ENCODE data around the gene SDC3.

Gene SDC3

GRCh38 chr1:30883389-30884172 is 25.0 kb downstream of the SDC3 start:
- H3K9me3 ChIP-seq (ENCODE audit: insufficient read depth, low read depth, low read length) = no peaks in the 10 kb centered on the region
- no peaks in the 10 kb centered on the region for H3K27me3 ChIP-seq (ENCODE audit: insufficient read depth, low read length)
- no peak overlapping the region for H3K4me3 ChIP-seq (ENCODE audit: low read length)
- peaks cover 22% of the 10 kb centered on the region for H3K4me1 ChIP-seq (ENCODE audit: insufficient read depth, low read length)
- H3K27ac ChIP-seq (ENCODE audit: low read length) = no peak overlapping the region
- no peaks in the 10 kb centered on the region for H3K36me3 ChIP-seq (ENCODE audit: insufficient read depth, low read depth, low read length)
- H3K9ac ChIP-seq (ENCODE audit: low read depth, low read length) = no peak overlapping the region

DNA sequence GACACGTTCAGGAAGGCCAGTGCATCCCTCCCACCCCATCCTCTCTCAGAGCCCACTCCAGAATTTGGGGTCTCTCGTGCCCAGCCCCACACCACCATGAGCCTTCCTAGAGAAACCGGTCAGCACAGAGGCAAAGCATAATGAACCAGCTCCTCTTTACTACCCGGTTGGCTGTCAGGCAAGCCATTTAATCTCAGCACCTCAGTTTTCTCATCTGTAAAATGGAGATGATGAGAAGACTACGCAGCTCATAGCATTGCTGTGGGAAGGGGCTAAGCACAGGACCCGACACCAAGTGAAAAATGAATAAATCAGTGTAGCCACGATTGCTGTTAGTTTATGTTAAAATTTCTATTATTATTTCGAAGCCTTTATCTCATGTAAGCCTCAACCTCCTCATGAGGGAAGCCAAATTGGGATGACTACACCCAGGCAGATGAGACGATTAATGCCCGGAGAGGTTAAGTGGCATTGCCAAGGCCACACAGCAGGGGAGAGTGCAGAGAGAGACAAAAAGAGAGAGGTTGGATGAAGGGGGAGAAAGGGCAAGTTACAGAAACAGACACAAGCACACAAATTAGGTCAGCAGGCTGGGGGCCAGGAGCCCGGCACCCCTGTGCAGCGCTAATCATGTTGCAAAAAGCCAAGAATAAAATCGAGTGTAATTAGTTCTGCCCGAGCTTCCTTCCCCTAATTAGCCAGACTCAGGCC is 25.7 kb downstream of the SDC3 start:
- no peak overlapping the region for H3K27ac ChIP-seq (ENCODE audit: low read length)
- H3K36me3 ChIP-seq (ENCODE audit: insufficient read depth, low read depth, low read length) = no peaks in the 10 kb centered on the region
- H3K9ac ChIP-seq (ENCODE audit: low read depth, low read length) = no peak overlapping the region
- H3K27me3 ChIP-seq (ENCODE audit: insufficient read depth, low read length) = no peaks in the 10 kb centered on the region
- no peaks in the 10 kb centered on the region for H3K9me3 ChIP-seq (ENCODE audit: insufficient read depth, low read depth, low read length)
- H3K4me1 ChIP-seq (ENCODE audit: insufficient read depth, low read length) = peaks cover 19% of the 10 kb centered on the region
- H3K4me3 ChIP-seq (ENCODE audit: low read length) = no peak overlapping the region

DNA sequence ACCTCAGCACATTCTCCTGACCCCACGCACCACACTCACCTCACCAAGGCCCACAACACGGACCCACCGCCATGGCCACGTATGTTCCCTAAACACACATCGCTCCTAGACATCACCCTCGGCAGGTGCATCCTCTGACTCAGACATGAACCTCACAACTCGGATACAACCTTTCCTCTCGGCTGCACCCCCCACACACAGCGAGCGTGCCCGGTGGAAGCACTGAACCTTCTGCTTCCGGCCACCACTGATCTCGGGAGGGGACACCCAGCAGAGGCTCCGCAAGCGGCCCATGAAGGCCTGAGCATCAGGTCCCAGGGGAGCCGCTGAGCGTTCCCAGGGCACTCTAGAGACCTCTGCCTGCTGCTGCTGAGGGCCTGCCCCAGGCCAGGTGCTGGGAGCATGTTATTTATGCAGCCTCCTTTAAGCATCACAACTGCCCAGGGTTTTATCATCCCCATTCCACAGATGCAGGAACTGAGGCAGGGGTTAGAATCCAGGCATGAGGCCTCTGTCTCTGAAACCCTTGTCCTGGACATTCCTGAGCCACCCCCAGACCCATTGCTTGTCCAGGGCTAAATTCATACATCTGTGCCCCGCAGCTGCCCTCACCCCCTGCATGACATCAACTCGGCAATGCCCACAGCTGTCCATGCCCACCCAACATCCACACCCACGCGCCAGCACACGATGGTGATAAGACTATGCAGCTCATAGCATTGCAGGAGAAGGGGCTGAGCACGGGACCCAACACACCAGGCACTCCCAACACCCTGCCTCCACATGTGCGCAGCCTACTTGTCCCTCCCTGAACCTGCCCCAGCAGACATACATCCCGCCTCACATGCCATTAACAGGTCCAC is 27.0 kb downstream of the SDC3 start:
- no peak overlapping the region for H3K4me3 ChIP-seq (ENCODE audit: low read length)
- no peaks in the 10 kb centered on the region for H3K9me3 ChIP-seq (ENCODE audit: insufficient read depth, low read depth, low read length)
- no peaks in the 10 kb centered on the region for H3K36me3 ChIP-seq (ENCODE audit: insufficient read depth, low read depth, low read length)
- peaks cover 18% of the 10 kb centered on the region for H3K4me1 ChIP-seq (ENCODE audit: insufficient read depth, low read length)
- H3K27ac ChIP-seq (ENCODE audit: low read length) = no peak overlapping the region
- no peak overlapping the region for H3K9ac ChIP-seq (ENCODE audit: low read depth, low read length)
- no peaks in the 10 kb centered on the region for H3K27me3 ChIP-seq (ENCODE audit: insufficient read depth, low read length)

GRCh38 chr1:30880678-30881318 is 27.8 kb downstream of the SDC3 start:
- peaks cover 18% of the 10 kb centered on the region for H3K4me1 ChIP-seq (ENCODE audit: insufficient read depth, low read length)
- no peaks in the 10 kb centered on the region for H3K9me3 ChIP-seq (ENCODE audit: insufficient read depth, low read depth, low read length)
- no peak overlapping the region for H3K9ac ChIP-seq (ENCODE audit: low read depth, low read length)
- H3K27ac ChIP-seq (ENCODE audit: low read length) = no peak overlapping the region
- H3K4me3 ChIP-seq (ENCODE audit: low read length) = no peak overlapping the region
- H3K36me3 ChIP-seq (ENCODE audit: insufficient read depth, low read depth, low read length) = no peaks in the 10 kb centered on the region
- H3K27me3 ChIP-seq (ENCODE audit: insufficient read depth, low read length) = no peaks in the 10 kb centered on the region

GRCh38 chr1:30879940-30880677 is 28.4 kb downstream of the SDC3 start:
- no peak overlapping the region for H3K9ac ChIP-seq (ENCODE audit: low read depth, low read length)
- H3K4me3 ChIP-seq (ENCODE audit: low read length) = no peak overlapping the region
- no peak overlapping the region for H3K27ac ChIP-seq (ENCODE audit: low read length)
- peaks cover 18% of the 10 kb centered on the region for H3K4me1 ChIP-seq (ENCODE audit: insufficient read depth, low read length)
- H3K36me3 ChIP-seq (ENCODE audit: insufficient read depth, low read depth, low read length) = no peaks in the 10 kb centered on the region
- no peaks in the 10 kb centered on the region for H3K9me3 ChIP-seq (ENCODE audit: insufficient read depth, low read depth, low read length)
- H3K27me3 ChIP-seq (ENCODE audit: insufficient read depth, low read length) = no peaks in the 10 kb centered on the region

- peaks cover 18% of the 10 kb centered on the region for H3K4me1 ChIP-seq (ENCODE audit: insufficient read depth, low read length)
- H3K9me3 ChIP-seq (ENCODE audit: insufficient read depth, low read depth, low read length) = no peaks in the 10 kb centered on the region
- no peak overlapping the region for H3K9ac ChIP-seq (ENCODE audit: low read depth, low read length)
- no peaks in the 10 kb centered on the region for H3K36me3 ChIP-seq (ENCODE audit: insufficient read depth, low read depth, low read length)
- no peak overlapping the region for H3K4me3 ChIP-seq (ENCODE audit: low read length)
- no peak overlapping the region for H3K27ac ChIP-seq (ENCODE audit: low read length)
- H3K27me3 ChIP-seq (ENCODE audit: insufficient read depth, low read length) = no peaks in the 10 kb centered on the region
These were observed 29.3 kb downstream of the SDC3 start for GRCh38 chr1:30879126-30879786.

- Histone ChIP-seq H3K36me3 (ENCODE audit: insufficient read depth, low read depth, low read length) (no peaks in the 10 kb centered on the region), H3K9me3 (ENCODE audit: insufficient read depth, low read depth, low read length) (no peaks in the 10 kb centered on the region), H3K4me1 (ENCODE audit: insufficient read depth, low read length) (peaks cover 18% of the 10 kb centered on the region), H3K27me3 (ENCODE audit: insufficient read depth, low read length) (no peaks in the 10 kb centered on the region), H3K27ac (ENCODE audit: low read length) (no peak overlapping the region), H3K4me3 (ENCODE audit: low read length) (no peak overlapping the region), H3K9ac (ENCODE audit: low read depth, low read length) (no peak overlapping the region)
These were observed 30.0 kb downstream of the SDC3 start for GRCh38 chr1:30878559-30878958.

DNA sequence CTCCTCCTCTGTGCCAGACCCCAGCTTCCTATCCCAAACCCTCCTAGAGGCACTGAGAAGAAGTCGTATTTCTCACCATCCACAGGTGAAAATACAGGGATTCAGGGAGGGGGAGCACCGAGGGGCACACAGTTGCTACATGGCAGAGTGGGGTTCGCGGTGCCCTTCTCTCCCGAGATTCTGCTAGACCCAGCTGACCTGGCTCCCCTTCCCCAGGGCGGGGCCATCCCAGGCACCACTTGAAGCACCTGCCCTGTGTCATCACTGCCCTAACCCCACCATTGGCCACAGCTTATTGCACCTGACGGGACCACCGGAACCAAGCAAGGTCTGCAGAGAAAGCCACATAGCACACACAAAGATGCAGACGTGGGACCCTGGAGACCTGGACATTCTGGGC is 30.5 kb downstream of the SDC3 start:
- no peaks in the 10 kb centered on the region for H3K27me3 ChIP-seq (ENCODE audit: insufficient read depth, low read length)
- H3K36me3 ChIP-seq (ENCODE audit: insufficient read depth, low read depth, low read length) = no peaks in the 10 kb centered on the region
- H3K4me3 ChIP-seq (ENCODE audit: low read length) = no peak overlapping the region
- H3K27ac ChIP-seq (ENCODE audit: low read length) = no peak overlapping the region
- no peak overlapping the region for H3K9ac ChIP-seq (ENCODE audit: low read depth, low read length)
- no peaks in the 10 kb centered on the region for H3K9me3 ChIP-seq (ENCODE audit: insufficient read depth, low read depth, low read length)
- peaks cover 18% of the 10 kb centered on the region for H3K4me1 ChIP-seq (ENCODE audit: insufficient read depth, low read length)

- Histone ChIP-seq H3K27ac (ENCODE audit: low read length) (no peak overlapping the region), H3K9ac (ENCODE audit: low read depth, low read length) (no peak overlapping the region), H3K4me3 (ENCODE audit: low read length) (no peak overlapping the region)
These were observed 31.2 kb downstream of the SDC3 start for GRCh38 chr1:30877205-30877912.

More at GRCh38 chr1:30877205-30877912, 31.2 kb downstream of the SDC3 start:
- H3K9me3 ChIP-seq (ENCODE audit: insufficient read depth, low read depth, low read length) = no peaks in the 10 kb centered on the region
- 0 out of 2 replicates have a peak, but pooled peaks cover 2% of the 10 kb centered on the region for H3K36me3 ChIP-seq (ENCODE audit: insufficient read depth, low read depth, low read length)
- peaks cover 18% of the 10 kb centered on the region for H3K4me1 ChIP-seq (ENCODE audit: insufficient read depth, low read length)
- H3K27me3 ChIP-seq (ENCODE audit: insufficient read depth, low read length) = no peaks in the 10 kb centered on the region
